Daoy (cell line): ENCODE data around the gene ZFYVE28. TPM values are rescaled to one million over a fixed set of nuclear protein-coding genes. Genes with fewer than 3 reads are reported as not detected.

Source experiments
- DNase-seq: peaks from one replicate; pipeline ENCODE4 v3.0.0-alpha.2; 2015; ENCODE audit warnings: low read depth
- total RNA-seq: library from RNA; depleted of rRNA; stranded (reverse); fragments of >200 nt; shearing (Covaris generic); gene quantifications from 2 replicates; pipeline ENCODE4 v1.2.3, GENCODE V29; 2014

The ZFYVE28 gene
- total RNA-seq, 1 experiment from 2014 or later, result 0.97 TPM

DNA sequence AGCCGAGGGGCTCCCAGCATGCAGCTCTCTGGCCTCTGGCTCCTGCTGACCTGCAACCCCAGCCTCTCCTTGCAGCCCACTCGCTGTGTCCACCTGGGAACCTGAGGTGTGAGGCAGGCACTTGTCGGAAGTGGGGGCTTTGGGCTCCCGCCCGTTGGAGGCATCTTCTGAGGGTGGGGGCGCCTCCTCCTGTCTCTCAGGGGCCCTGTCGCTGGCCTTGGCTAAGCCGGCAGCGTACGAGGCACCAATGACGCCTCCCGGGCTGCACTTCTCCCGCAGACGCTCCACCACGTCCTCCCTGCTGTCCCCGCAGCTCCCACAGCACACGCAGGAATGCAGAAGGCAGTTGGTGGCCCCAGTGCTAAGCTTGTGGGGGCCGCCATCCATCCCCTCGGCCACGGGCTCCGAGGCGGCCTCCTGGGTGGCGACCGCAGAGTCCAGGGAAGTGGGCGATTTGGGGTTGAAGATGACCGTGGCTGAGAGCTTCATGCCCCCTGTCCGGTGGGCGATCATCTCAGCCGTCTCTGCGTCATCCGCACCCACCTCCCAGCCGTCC lies 114.0 kb downstream of the ZFYVE28 start:
- no peak for DNase-seq

DNA sequence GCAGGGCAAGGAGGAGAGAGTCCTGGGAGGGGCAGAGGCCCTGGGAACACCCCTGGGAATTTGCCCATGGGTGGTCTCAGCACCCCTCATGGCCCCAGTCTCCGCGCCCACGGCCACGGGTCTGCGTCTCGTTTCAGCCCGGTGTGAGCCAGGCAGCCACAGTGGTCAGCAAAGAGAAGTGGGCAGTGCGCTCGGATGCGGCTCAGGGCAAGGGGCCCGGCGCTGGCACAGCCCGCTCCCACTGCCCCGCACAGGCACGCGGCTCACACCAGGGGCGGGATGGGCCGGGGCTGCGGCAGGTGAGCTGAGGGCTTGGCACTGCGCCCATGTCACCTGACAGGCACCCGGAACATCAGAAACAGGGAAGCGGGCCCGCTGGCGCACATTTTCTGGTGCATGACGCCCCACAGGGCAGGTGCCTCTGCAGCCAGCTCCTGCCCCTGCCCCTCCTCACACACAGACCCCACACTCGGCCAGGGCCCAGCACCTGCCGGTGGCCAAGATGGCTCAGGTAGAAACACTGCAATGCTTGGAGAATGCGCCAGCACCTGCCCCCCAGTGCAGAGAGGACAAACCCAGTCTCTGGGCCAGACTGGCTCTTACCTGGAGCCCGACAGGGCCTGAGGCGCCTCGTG lies 114.6 kb downstream of the ZFYVE28 start:
- no peak for DNase-seq

- DNase-seq, result no peak
Observed at GRCh38 chr4:2303121-2303685, 115.2 kb downstream of the ZFYVE28 start.

- no peak for DNase-seq
Observed at GRCh38 chr4:2302387-2303119, 115.9 kb downstream of the ZFYVE28 start.

- DNase-seq, result no peak
Observed at GRCh38 chr4:2301806-2302205, 116.6 kb downstream of the ZFYVE28 start.

GRCh38 chr4:2301225-2301642 lies 117.2 kb downstream of the ZFYVE28 start:
- no peak for DNase-seq

DNA sequence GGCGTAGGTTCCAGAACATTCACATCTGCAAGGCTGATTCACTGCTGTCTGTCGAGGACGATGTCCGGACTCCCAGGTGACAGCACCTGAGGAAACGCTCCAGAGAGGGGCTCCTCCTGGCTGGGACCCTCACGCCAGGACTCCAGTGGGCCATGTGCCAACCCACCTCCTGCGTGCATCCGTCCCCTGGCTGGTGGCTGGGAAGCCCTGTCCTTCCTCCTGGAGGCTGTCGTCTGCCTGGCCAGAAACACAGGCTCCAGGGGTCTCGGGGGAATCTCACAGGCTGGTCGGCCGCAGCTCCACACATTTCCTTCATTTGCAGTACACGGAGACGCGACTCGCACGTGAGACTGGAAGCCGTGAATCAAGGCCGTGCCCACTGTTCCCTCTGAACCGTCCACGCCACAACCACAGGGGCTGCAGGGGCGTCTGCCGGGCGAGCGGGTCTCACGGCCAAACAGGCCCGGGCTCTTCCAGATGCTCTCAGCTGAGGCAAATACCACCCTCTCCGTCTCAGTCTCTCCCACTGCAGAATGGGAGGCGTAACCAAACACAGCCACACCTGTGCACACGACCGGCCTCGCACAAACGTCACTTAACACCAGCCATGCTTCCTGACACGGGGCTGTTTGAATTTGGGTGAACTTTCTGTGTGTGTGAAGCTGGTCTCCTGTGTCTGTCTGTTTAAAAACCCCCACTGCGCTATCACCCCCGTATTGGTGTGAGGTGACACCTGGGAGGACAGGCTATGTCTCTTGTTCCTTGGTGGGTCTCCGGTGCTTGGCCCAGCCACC lies 117.8 kb downstream of the ZFYVE28 start:
- no peak for DNase-seq

DNA sequence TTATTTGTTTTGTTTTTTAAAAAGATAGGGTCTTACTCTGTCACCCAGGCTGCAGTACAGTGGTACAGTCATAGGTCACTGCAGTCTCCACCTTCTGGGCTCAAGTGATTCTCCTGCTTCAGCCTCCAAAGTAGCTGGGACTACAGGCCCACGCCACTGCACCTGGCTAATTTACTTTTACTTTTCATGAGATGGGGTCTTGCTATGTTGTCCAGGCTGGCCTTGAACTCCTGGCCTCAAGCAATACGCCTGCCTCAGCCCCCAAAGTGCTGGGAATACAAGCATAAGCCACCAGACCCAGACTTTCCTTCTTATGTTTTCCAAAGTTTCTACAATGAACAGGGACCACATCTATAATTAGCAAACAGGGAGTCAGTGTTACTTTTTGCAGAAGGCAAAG lies 118.7 kb downstream of the ZFYVE28 start:
- DNase-seq, result no peak

DNA sequence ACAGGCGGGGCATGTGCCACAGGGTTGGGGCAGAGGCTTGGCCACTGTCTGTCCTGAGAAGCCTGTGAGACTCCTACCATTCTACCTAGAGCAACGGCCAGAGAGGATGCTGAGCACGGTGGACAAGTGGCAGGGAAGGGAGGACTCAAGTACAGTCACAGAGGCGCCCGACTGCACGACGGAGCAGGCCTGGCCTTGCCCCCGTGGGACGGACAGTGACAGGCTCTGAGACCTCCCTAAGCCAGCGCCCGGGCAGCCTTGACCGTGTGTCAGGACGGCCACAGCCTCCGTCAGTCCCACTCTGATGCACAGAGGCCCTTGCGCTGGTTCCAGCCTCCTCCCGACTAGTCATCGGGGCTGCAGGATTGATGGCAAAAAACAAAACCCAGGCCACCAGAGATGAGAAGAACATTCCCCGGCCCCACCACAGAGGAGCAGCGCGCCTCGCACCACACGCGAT lies 119.9 kb downstream of the ZFYVE28 start:
- no peak for DNase-seq

DNA sequence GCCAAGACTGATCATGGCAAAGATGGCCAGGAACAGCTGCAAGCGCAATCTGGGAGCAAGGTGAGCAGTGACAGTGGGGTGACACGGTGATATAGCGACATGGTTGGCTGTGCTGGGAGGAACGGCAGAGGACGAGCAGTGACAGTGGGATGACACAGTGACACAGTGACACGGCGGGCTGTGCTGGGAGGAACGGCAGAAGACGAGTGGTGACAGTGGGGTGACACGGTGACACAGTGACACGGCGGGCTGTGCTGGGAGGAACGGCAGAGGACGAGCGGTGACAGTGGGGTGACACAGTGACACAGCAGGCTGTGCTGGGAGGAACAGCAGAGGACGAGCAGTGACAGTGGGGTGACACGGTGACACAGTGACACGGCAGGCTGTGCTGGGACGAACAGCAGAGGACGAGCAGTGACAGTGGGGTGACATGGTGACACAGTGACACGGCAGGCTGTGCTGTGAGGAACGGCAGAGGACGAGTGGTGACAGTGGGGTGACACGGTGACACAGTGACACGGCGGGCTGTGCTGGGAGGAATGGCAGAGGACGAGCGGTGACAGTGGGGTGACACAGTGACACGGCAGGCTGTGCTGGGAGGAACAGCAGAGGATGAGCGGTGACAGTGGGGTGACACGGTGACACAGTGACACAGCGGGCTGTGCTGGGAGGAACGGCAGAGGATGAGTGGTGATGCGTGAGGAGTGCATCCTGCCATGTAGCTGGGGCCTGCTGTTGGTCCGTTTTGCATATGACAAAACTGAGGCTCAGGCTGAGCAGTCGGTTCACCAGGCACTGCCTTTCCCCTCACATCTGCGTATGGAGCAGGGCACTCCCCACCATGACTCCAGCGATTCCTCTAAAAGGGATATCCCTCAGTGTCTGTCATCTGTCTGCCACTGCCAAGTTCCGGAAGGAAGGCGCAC lies 120.6 kb downstream of the ZFYVE28 start:
- no peak for DNase-seq

DNA sequence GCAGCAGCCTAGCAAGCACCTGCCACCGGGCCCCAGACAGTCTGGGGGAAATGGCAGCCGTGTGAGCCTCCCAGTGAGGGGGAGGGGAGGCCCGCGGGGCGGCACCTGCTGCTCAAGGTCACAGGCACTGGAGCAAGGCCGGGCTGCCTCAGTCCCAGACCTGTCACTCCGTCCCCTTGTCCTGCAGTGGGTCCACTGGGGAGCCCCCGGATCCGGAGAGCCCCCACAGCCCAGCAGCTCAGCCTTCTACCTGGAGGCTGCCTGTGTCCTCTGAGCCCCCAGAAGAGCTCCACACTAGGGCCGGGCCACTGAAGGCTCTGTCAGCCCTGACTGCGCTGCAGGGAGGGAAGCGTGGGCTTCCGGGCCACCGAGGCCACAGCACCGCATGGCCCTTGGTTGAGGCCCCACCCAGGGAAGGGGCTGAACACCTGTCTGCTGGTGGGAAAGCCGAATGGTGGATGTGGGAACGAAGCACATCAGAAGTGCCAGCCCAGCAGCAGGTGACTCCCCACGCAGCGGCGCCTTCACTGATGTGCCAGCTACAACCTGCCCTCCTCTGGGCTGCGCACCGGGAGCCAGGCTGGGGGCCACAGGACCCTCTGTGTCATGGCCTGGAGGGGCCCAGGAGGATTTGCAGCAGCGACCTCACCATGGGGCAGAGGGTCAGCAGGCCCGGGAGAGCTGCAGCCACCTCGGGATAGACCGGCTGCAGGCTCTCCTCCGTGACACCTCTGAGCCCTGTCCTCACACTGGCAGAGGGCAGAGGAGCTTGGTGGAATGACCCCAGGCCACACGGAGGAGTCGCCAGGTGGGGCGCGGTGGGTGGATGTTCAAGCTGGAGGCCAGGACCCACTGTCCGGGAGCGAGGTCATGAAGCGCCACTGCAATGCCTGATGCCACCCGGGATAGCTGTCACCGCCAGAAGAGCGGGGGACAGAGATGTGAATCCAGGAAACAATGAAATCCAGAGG lies 121.5 kb downstream of the ZFYVE28 start:
- DNase-seq, result no peak

DNA sequence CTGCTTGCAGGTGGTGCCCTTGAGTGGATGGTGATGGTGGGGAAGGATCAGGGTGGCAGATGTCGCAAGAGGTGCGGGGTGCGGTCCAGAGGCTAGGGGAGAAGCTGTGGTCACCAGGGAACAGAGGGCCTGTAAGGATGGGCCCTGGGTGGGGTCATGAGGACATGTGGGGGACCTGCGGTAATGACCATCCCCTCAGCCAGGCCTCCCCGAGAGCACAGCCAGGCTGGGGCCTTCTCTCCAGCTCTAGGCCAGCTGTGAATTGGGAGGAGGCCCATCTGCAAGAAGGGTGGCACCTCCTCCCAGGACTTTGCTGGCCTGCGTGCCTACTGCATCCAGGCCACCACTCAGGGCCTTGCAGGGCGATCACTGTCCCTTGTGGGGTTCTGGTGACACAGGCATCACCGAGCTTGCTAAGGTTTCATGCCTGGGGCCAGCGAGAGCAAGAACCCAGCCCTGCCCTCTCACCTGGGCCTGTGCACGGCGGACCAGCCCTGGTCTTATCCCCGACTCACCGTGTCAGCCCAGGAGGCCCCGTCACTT lies 122.5 kb downstream of the ZFYVE28 start:
- no peak for DNase-seq

GRCh38 chr4:2295500-2295899 lies 122.9 kb downstream of the ZFYVE28 start:
- no peak for DNase-seq

- no peak for DNase-seq
Observed at GRCh38 chr4:2292646-2293108, 125.8 kb downstream of the ZFYVE28 start.

GRCh38 chr4:2291705-2292645 lies 126.5 kb downstream of the ZFYVE28 start:
- DNase-seq, result no peak

DNA sequence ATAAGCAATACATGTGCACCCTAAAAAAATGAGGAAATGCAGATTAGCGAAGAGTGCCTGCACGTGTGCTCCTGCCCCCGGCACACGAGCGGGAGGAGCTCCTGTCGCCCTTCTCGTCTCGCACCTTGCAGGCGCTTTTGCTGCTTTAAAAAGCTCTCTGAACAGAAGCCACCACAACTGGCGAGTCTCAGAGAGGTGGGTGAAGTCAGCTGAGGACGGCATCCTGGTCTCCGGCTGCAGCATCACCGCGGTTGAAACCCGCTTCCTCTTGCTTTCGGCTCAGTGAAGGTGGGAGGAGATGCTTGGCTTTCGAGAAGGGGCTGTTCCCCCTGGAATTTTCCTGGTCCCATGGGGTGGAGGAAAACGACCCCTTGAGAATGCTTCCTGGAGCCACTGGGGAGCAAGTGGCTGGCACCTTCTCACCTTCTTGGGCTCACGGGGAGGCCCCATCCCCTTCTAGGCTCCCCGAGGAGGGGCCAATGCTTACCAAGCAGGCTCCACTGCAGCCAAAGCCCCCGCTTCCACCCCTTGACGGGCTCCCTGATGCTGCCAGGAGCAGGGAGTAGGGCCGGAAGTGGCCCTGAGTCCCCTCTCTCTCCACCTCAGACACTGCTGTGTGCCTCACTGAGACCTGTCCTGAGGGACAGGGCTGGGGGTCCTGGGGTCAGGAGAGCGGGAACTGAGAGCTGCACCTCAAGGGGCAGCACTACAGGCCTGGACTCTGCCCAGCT lies 127.3 kb downstream of the ZFYVE28 start:
- DNase-seq, result no peak

DNA sequence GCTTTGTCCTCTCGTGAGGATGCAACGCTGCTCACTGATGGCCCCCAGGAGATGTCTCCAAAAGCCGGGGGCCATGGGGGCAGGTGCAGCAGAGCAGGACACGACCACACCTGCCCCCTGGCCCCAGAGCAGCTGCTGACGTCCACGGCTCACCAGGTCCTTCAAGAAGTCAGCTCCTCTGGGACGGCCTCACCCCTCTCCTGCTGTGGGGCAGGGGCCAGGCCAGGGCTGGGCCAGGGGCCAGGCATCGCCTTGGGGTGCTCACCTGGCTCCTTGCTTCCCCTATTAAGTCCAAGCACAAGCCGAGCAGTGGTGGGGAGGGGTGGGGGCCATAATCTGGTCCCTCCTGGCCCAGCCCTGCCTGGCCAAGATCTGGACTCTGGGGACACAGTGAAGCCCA lies 128.0 kb downstream of the ZFYVE28 start:
- DNase-seq, result no peak
